ENCODE data around the gene RGL1. TPM values are rescaled to one million over a fixed set of nuclear protein-coding genes. Genes with fewer than 3 reads are reported as not detected.

Gene RGL1
- total RNA-seq, 1 donor from 2014 or later, result 68.1 TPM

- peaks cover 30% of the 10 kb centered on the region for H3K36me3 Mint-ChIP-seq (ENCODE audit: unreplicated experiment)
- TF ChIP-seq CTCF (IDR thresholded peaks at IDR 0.05), result no peak
- H3K9me3 Mint-ChIP-seq (ENCODE audit: unreplicated experiment), result no peaks in the 10 kb centered on the region
- peak overlapping the region; percentile 97 for H3K4me3 Mint-ChIP-seq (ENCODE audit: unreplicated experiment)
- peaks cover 84% of the 10 kb centered on the region for H3K4me1 Mint-ChIP-seq (ENCODE audit: unreplicated experiment)
- peak overlapping the region; percentile 87 for H3K27ac Mint-ChIP-seq (ENCODE audit: unreplicated experiment)
- DNase-seq (ENCODE audit: extremely low spot score, unreplicated experiment), result no peak
- no peaks in the 10 kb centered on the region for H3K27me3 Mint-ChIP-seq (ENCODE audit: unreplicated experiment)
These were observed 3.5 kb downstream of the RGL1 start for GRCh38 chr1:183808296-183809027.

- TF ChIP-seq CTCF (IDR thresholded peaks at IDR 0.05), result no peak
- no peak overlapping the region for H3K4me3 Mint-ChIP-seq (ENCODE audit: unreplicated experiment)
- peaks cover 30% of the 10 kb centered on the region for H3K36me3 Mint-ChIP-seq (ENCODE audit: unreplicated experiment)
- H3K27ac Mint-ChIP-seq (ENCODE audit: unreplicated experiment), result peak overlapping the region; percentile 57
- no peak for DNase-seq (ENCODE audit: extremely low spot score, unreplicated experiment)
- no peaks in the 10 kb centered on the region for H3K9me3 Mint-ChIP-seq (ENCODE audit: unreplicated experiment)
- H3K27me3 Mint-ChIP-seq (ENCODE audit: unreplicated experiment), result no peaks in the 10 kb centered on the region
- H3K4me1 Mint-ChIP-seq (ENCODE audit: unreplicated experiment), result peaks cover 89% of the 10 kb centered on the region
These were observed 5.2 kb downstream of the RGL1 start for GRCh38 chr1:183810121-183810520.

GRCh38 chr1:183810756-183811544, 6.0 kb downstream of the RGL1 start:
- H3K4me3 Mint-ChIP-seq (ENCODE audit: unreplicated experiment), result no peak overlapping the region
- peaks cover 30% of the 10 kb centered on the region for H3K36me3 Mint-ChIP-seq (ENCODE audit: unreplicated experiment)
- no peaks in the 10 kb centered on the region for H3K27me3 Mint-ChIP-seq (ENCODE audit: unreplicated experiment)
- TF ChIP-seq CTCF (IDR thresholded peaks at IDR 0.05), result no peak
- H3K27ac Mint-ChIP-seq (ENCODE audit: unreplicated experiment), result no peak overlapping the region
- no peaks in the 10 kb centered on the region for H3K9me3 Mint-ChIP-seq (ENCODE audit: unreplicated experiment)
- peaks cover 94% of the 10 kb centered on the region for H3K4me1 Mint-ChIP-seq (ENCODE audit: unreplicated experiment)
- no peak for DNase-seq (ENCODE audit: extremely low spot score, unreplicated experiment)

- peaks cover 94% of the 10 kb centered on the region for H3K4me1 Mint-ChIP-seq (ENCODE audit: unreplicated experiment)
- DNase-seq (ENCODE audit: extremely low spot score, unreplicated experiment), result no peak
These were observed 7.2 kb downstream of the RGL1 start for GRCh38 chr1:183812128-183812527.

More at GRCh38 chr1:183812128-183812527, 7.2 kb downstream of the RGL1 start:
- H3K36me3 Mint-ChIP-seq (ENCODE audit: unreplicated experiment), result peaks cover 31% of the 10 kb centered on the region
- H3K4me3 Mint-ChIP-seq (ENCODE audit: unreplicated experiment), result peak overlapping the region; percentile 23
- H3K27me3 Mint-ChIP-seq (ENCODE audit: unreplicated experiment), result no peaks in the 10 kb centered on the region
- TF ChIP-seq CTCF (IDR thresholded peaks at IDR 0.05), result no peak
- no peaks in the 10 kb centered on the region for H3K9me3 Mint-ChIP-seq (ENCODE audit: unreplicated experiment)
- H3K27ac Mint-ChIP-seq (ENCODE audit: unreplicated experiment), result peak overlapping the region; percentile 86

All from osteocyte (in vitro differentiated cells).